GM12878 (cell line): ENCODE results near the gene CFAP54. TPM values are rescaled to one million over a fixed set of nuclear protein-coding genes. Genes with fewer than 3 reads are reported as not detected.
A peak's percentile ranks its signal among the peaks of the same experiment; 100 is the strongest.

Source experiments
- ATAC-seq: fragments of 200-7000 bp; cut with Tn5 transposase; 3 replicates; pipeline ENCODE4 v1.9.1; 2020; ENCODE audit warnings: mild to moderate bottlenecking, moderate library complexity
- BruUV-seq: library from RNA; stranded (reverse); fragments of 400-500 nt; replicated peaks from 2 replicates; lab custom pipeline; 2021; lab: Mats Ljungman, UMichigan
- CTCF ChIA-PET: fragments of 300-600 bp; sonication (Branson Sonifier 250); formaldehyde crosslinking; extraction: SDS; loops from one replicate; lab custom pipeline; 2021; ENCODE audit warnings: inconsistent platforms; lab: Yijun Ruan, JAX
- POLR2A ChIA-PET: fragments of 350-600 bp; formaldehyde crosslinking; extraction: SDS; loops from one replicate; lab custom pipeline; 2021; ENCODE audit warnings: inconsistent platforms; lab: Charles Lee
- RAD21 ChIA-PET: fragments of 300-600 bp; sonication (Branson Sonifier 250); formaldehyde crosslinking; loops from one replicate; lab custom pipeline; 2023; ENCODE audit warnings: antibody characterized with exemption; ENCODE audit not compliant: unreplicated experiment; lab: Charles Lee
- SMC1A ChIA-PET: fragments of 300-600 bp; sonication (Branson Sonifier 250); formaldehyde crosslinking; loops from one replicate; lab custom pipeline; 2023; ENCODE audit not compliant: unreplicated experiment, uncharacterized antibody; lab: Charles Lee
- DNase-seq: peaks from one replicate; pipeline ENCODE4 v3.0.0-alpha.2; 2011; ENCODE audit warnings: low read depth, low spot score
- FAIRE-seq: peaks from 3 replicates; lab custom pipeline; 2011; peaks lifted over from hg19 to GRCh38; lab: Jason Lieb, UNC
- H2AFZ ChIP-seq: 2 replicates; pipeline ENCODE4 v1.6.0; 2011; ENCODE audit warnings: low read depth, low read length, control low read depth; ENCODE audit not compliant: control insufficient read depth
- H3K27ac ChIP-seq: 2 replicates; pipeline ENCODE4 v1.5.1; 2011; ENCODE audit warnings: control low read depth; ENCODE audit not compliant: control insufficient read depth, insufficient read depth
- H3K27me3 ChIP-seq, 2 experiments: replicated peaks in 1 of 2; 2 replicates each; pipeline versions ENCODE4 v1.6.0 to v1.6.1; 2011; ENCODE audit warnings: low read length in 1 of 2; ENCODE audit not compliant: control insufficient read depth in 2 of 2, insufficient read depth in 2 of 2
- H3K36me3 ChIP-seq, 2 experiments: 2 replicates each; pipeline ENCODE4 v1.5.1; 2011; ENCODE audit warnings: low read length in 1 of 2; ENCODE audit not compliant: control insufficient read depth in 2 of 2, insufficient read depth in 2 of 2
- H3K4me1 ChIP-seq: 2 replicates; pipeline ENCODE4 v1.6.1; 2011; ENCODE audit warnings: mild to moderate bottlenecking, low read length, moderate library complexity, mixed read lengths; ENCODE audit not compliant: control insufficient read depth, insufficient read depth
- H3K4me2 ChIP-seq: 2 replicates; pipeline ENCODE4 v1.6.0; 2011; ENCODE audit warnings: control low read depth; ENCODE audit not compliant: control insufficient read depth, insufficient read depth
- H3K4me3 ChIP-seq: fragments of 200-600 bp; sonication (generic); 2 replicates; pipeline ENCODE4 v1.5.1; 2016
- H3K79me2 ChIP-seq: 2 replicates; pipeline ENCODE4 v1.6.0; 2011; ENCODE audit warnings: low read length; ENCODE audit not compliant: control insufficient read depth, insufficient read depth
- H3K9ac ChIP-seq: 2 replicates; pipeline ENCODE4 v1.8.0; 2011; ENCODE audit warnings: low read length, control low read depth, mixed read lengths; ENCODE audit not compliant: control insufficient read depth, insufficient read depth
- H3K9me3 ChIP-seq: replicated peaks from 3 replicates; pipeline ENCODE4 v1.5.1; 2011; ENCODE audit warnings: mild to moderate bottlenecking, low read length; ENCODE audit not compliant: control insufficient read depth, insufficient read depth
- H4K20me1 ChIP-seq: 2 replicates; pipeline ENCODE4 v1.6.0; 2011; ENCODE audit not compliant: control insufficient read depth, insufficient read depth
- EP300 ChIP-seq, 2 experiments: fragments of 150-350 bp in 1 of 2; IDR thresholded peaks; 2 replicates each; pipeline ENCODE4 v1.6.1; 2011 to 2012; ENCODE audit warnings: low read depth in 2 of 2, low read length in 2 of 2, borderline replicate concordance in 1 of 2, improper control_type of control experiment in 1 of 2, inconsistent platforms in 1 of 2; ENCODE audit not compliant: control insufficient read depth in 1 of 2
- ESRRA ChIP-seq: IDR thresholded peaks from 2 replicates; pipeline ENCODE4 v1.6.1; 2012; ENCODE audit warnings: mild to moderate bottlenecking, low read length, improper control_type of control experiment
- IKZF2 ChIP-seq, 2 experiments: fragments of 450-650 bp; IDR thresholded peaks; 2 replicates each; pipeline ENCODE4 v1.6.1; 2017; ENCODE audit warnings: mild to moderate bottlenecking in 2 of 2, moderate library complexity in 2 of 2
- JUNB ChIP-seq: IDR thresholded peaks from 2 replicates; pipeline ENCODE4 v1.6.1; 2016; ENCODE audit warnings: antibody characterized with exemption, mild to moderate bottlenecking
- MTA2 ChIP-seq: fragments of 450-650 bp; IDR thresholded peaks from 2 replicates; pipeline ENCODE4 v1.6.1; 2016; ENCODE audit warnings: low read depth, mild to moderate bottlenecking, moderate library complexity
- MXI1 ChIP-seq: fragments of 150-350 bp; IDR thresholded peaks from 2 replicates; pipeline ENCODE4 v1.6.1; 2011; ENCODE audit warnings: low read depth, mild to moderate bottlenecking, inconsistent platforms, low read length, improper control_type of control experiment
- NFIC ChIP-seq: IDR thresholded peaks from 2 replicates; pipeline ENCODE4 v1.6.1; 2012; ENCODE audit warnings: low read depth, mild to moderate bottlenecking, inconsistent platforms, low read length, moderate library complexity
- PAX8 ChIP-seq: fragments of 450-650 bp; IDR thresholded peaks from 2 replicates; pipeline ENCODE4 v1.6.1; 2017; ENCODE audit warnings: mild to moderate bottlenecking, moderate library complexity
- RAD21 ChIP-seq: IDR thresholded peaks from 2 replicates; pipeline ENCODE4 v1.6.1; 2011; ENCODE audit warnings: mild to moderate bottlenecking, low read depth, low read length, moderate library complexity; ENCODE audit not compliant: insufficient read depth
- RCOR1 ChIP-seq: conservative IDR thresholded peaks from 2 replicates; pipeline ENCODE4 v1.6.1; 2012; ENCODE audit warnings: low read depth, low read length, improper control_type of control experiment
- RELA ChIP-seq: fragments of 450-650 bp; IDR thresholded peaks from 2 replicates; pipeline ENCODE4 v1.8.0; 2014; ENCODE audit warnings: borderline replicate concordance; ENCODE audit not compliant: partially characterized antibody
- SMARCA5 ChIP-seq: fragments of 450-650 bp; IDR thresholded peaks from 2 replicates; pipeline ENCODE4 v1.6.1; 2017; ENCODE audit warnings: mild to moderate bottlenecking
- TARDBP ChIP-seq: IDR thresholded peaks from 2 replicates; pipeline ENCODE4 v1.6.1; 2016; ENCODE audit warnings: borderline replicate concordance
- USF2 ChIP-seq: IDR thresholded peaks from 2 replicates; pipeline ENCODE4 v1.6.1; 2011; ENCODE audit warnings: low read depth, low read length, improper control_type of control experiment, borderline replicate concordance
- ZBED1 ChIP-seq: IDR thresholded peaks from 2 replicates; pipeline ENCODE4 v1.6.1; 2016; ENCODE audit warnings: borderline replicate concordance
- ZBTB33 ChIP-seq: fragments of 450-650 bp; IDR thresholded peaks from 2 replicates; pipeline ENCODE4 v1.6.1; 2017; ENCODE audit warnings: mild to moderate bottlenecking
- WGBS: methylation state at CpG from one replicate; pipeline ENCODE4 v1.1.6; 2016; ENCODE audit warnings: low lambda C conversion rate; ENCODE audit not compliant: insufficient replicate concordance, insufficient coverage; ENCODE audit errors: missing lambda C conversion rate; 5-methylcytosine and 5-hydroxymethylcytosine counted together
- in situ Hi-C: fragments of 300-500 bp; cut with MboI; formaldehyde crosslinking; loops from 9 replicates; pipeline ENCODE4 v1.14.3; 2018; ENCODE audit warnings: mixed read lengths
- intact Hi-C: fragments of 100-400 bp; cut with micrococcal nuclease; formaldehyde crosslinking; loops from one replicate; pipeline ENCODE4 v1.14.2; 2022; ENCODE audit not compliant: unreplicated experiment
- polyA plus RNA-seq, 11 experiments: library from polyadenylated mRNA; depleted of rRNA in 4 of 11; unstranded in 6 of 11; stranded (reverse) in 5 of 11; fragments of >200 nt; fragmentation: Nextera tagmentation in 4 of 11; fragmentation: Illumina TruSeq in 1 of 11; extraction: Ambion mirVana in 4 of 11; extraction: Trizol in 1 of 11; gene quantifications; 1 replicate in 1 of 11; 2 replicates in 10 of 11; pipeline versions ENCODE4 v1.2.1 to v1.2.3, GENCODE V29; 2011 to 2016; ENCODE audit warnings: inconsistent platforms in 2 of 11, missing spikeins in 2 of 11, low read depth in 1 of 11
- total RNA-seq, 4 experiments: library from RNA; depleted of rRNA in 3 of 4; stranded (reverse); fragments of >200 nt in 3 of 4; fragmentation: Illumina TruSeq in 1 of 4; extraction: Trizol in 1 of 4; gene quantifications; 2 replicates each; pipeline versions ENCODE4 v1.2.1 to v1.2.3, GENCODE V29; 2013 to 2021
- TF ChIP-seq, protein P1 (sequence below): IDR thresholded peaks from 2 replicates; pipeline ENCODE4 v1.6.1; 2012; ENCODE audit warnings: improper control_type of control experiment, low read depth, low read length; ENCODE audit not compliant: insufficient replicate concordance

Gene CFAP54
- total and polyA plus RNA-seq, 10 of the 15 experiments (the other 5 are each of a cell fraction or from before 2014, with no cell fraction given), result 0.19 to 1.5 (median 0.56) TPM

DNA sequence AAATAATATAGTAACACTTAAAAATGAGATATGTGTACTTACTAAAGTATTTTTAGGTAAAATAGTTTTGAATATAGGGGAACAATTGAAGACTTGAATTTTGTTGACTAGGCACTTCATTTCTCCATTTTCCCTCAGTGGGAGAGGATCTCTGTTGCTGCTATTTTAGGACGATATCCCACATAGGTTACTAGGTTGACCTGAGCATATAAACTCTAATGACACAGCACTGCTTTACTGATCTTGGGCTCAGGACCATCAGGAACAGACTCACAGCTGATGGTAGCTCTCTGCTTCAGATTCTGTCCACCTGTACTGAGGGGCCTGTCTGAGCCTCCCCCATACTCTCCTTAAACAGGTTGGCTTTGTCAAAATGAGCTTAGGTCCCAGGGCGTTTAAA lies 423.6 kb downstream of the CFAP54 start:
- peaks cover 43% of the 10 kb centered on the region for H3K79me2 ChIP-seq
- intact Hi-C loops (no loop called here), in situ Hi-C loops (no loop called here)
- peak overlapping the region; percentile 20; the same call in 1 of the 2 replicates for H3K4me2 ChIP-seq
- no peak overlapping the region for H2AFZ ChIP-seq
- H3K9ac ChIP-seq, result no peak overlapping the region
- H3K4me3 ChIP-seq, result no peak overlapping the region
- no peaks in the 10 kb centered on the region for H4K20me1 ChIP-seq
- ATAC-seq (no peak; the same call in 2 of the 3 replicates), DNase-seq (no peak), FAIRE-seq (no peak)
- H3K27ac ChIP-seq, result no peak overlapping the region
- no peaks in the 10 kb centered on the region for H3K27me3 ChIP-seq
- CTCF ChIA-PET, result interaction anchor here (0.8 to 1.5 kb wide), 4 partner anchors 8 to 334 kb away, joined by 3 to 5 read pairs (median 3); no protein-coding TSS in a partner anchor
- whole genome bisulfite sequencing, result 100% methylated on average over 2 of the region's 2 CpGs
- H3K36me3 ChIP-seq, result no peaks in the 10 kb centered on the region; a peak in 2 of 4 replicates
- POLR2A ChIA-PET, result interaction anchor here (0.7 to 1.6 kb wide), 2 partner anchors 23 to 363 kb away, joined by 3 to 6 read pairs; no protein-coding TSS in a partner anchor
- BruUV-seq, result no TSS peak
- H3K9me3 ChIP-seq, result no peaks in the 10 kb centered on the region; the same call in 2 of the 3 replicates
- SMC1A ChIA-PET, result interaction anchor here (0.6 to 2.1 kb wide), 4 partner anchors 9 to 659 kb away, joined by 3 to 8 read pairs (median 3); no protein-coding TSS in a partner anchor
- RAD21 ChIA-PET, result interaction anchor here (0.9 kb wide), 1 partner anchor 33 kb away, joined by 3 read pairs; no protein-coding TSS in a partner anchor
- peaks cover 10% of the 10 kb centered on the region for H3K4me1 ChIP-seq
- TF ChIP-seq ZBED1 (no peak), MXI1 (no peak), MTA2 (no peak), EP300 (IDR thresholded peaks at IDR 0.05; ENCODE audit: borderline replicate concordance in 1 of 2, control insufficient read depth in 1 of 2, low read depth in 2 of 2, low read length in 2 of 2) (no peak), ESRRA (no peak), TARDBP (no peak), IKZF2 (IDR thresholded peaks at IDR 0.05) (no peak), RCOR1 (no peak), JUNB (no peak), SMARCA5 (no peak), ZBTB33 (no peak), RELA (no peak), PAX8 (no peak), RAD21 (no peak), USF2 (no peak), NFIC (no peak)
- TF ChIP-seq, protein P1, sequence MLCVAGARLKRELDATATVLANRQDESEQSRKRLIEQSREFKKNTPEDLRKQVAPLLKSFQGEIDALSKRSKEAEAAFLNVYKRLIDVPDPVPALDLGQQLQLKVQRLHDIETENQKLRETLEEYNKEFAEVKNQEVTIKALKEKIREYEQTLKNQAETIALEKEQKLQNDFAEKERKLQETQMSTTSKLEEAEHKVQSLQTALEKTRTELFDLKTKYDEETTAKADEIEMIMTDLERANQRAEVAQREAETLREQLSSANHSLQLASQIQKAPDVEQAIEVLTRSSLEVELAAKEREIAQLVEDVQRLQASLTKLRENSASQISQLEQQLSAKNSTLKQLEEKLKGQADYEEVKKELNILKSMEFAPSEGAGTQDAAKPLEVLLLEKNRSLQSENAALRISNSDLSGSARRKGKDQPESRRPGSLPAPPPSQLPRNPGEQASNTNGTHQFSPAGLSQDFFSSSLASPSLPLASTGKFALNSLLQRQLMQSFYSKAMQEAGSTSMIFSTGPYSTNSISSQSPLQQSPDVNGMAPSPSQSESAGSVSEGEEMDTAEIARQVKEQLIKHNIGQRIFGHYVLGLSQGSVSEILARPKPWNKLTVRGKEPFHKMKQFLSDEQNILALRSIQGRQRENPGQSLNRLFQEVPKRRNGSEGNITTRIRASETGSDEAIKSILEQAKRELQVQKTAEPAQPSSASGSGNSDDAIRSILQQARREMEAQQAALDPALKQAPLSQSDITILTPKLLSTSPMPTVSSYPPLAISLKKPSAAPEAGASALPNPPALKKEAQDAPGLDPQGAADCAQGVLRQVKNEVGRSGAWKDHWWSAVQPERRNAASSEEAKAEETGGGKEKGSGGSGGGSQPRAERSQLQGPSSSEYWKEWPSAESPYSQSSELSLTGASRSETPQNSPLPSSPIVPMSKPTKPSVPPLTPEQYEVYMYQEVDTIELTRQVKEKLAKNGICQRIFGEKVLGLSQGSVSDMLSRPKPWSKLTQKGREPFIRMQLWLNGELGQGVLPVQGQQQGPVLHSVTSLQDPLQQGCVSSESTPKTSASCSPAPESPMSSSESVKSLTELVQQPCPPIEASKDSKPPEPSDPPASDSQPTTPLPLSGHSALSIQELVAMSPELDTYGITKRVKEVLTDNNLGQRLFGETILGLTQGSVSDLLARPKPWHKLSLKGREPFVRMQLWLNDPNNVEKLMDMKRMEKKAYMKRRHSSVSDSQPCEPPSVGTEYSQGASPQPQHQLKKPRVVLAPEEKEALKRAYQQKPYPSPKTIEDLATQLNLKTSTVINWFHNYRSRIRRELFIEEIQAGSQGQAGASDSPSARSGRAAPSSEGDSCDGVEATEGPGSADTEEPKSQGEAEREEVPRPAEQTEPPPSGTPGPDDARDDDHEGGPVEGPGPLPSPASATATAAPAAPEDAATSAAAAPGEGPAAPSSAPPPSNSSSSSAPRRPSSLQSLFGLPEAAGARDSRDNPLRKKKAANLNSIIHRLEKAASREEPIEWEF, result no peak
